GM19351 (cell line): ENCODE measurements around the gene CPNE4.
"Not testable (repeated sequence)": the region's sequence is repeated elsewhere in the genome, so short reads cannot be mapped to it uniquely, and the experiment has no call there.

ENCODE experiments used
- ATAC-seq: cut with Tn5 transposase; IDR thresholded peaks from one replicate; pipeline ENCODE4 v1.9.1; 2021; ENCODE audit warnings: mild to moderate bottlenecking, moderate library complexity; ENCODE audit not compliant: unreplicated experiment

The CPNE4 gene

GRCh38 chr3:131963442-131963841 lies 71.4 kb downstream of the CPNE4 start:
- ATAC-seq: not testable (repeated sequence)

GRCh38 chr3:131962982-131963381 lies 71.8 kb downstream of the CPNE4 start:
- ATAC-seq: no peak

GRCh38 chr3:131960324-131960723 lies 74.5 kb downstream of the CPNE4 start:
- ATAC-seq: no peak

GRCh38 chr3:131957980-131958379 lies 76.8 kb downstream of the CPNE4 start:
- no peak for ATAC-seq

GRCh38 chr3:131957511-131957910 lies 77.3 kb downstream of the CPNE4 start:
- no peak for ATAC-seq

GRCh38 chr3:131948806-131949205 lies 86.0 kb downstream of the CPNE4 start:
- ATAC-seq: no peak

GRCh38 chr3:131944676-131945075 lies 90.1 kb downstream of the CPNE4 start:
- no peak for ATAC-seq

- no peak for ATAC-seq
Measured at GRCh38 chr3:131933665-131934064, 101.1 kb downstream of the CPNE4 start.

- no peak for ATAC-seq
Measured at GRCh38 chr3:131928593-131928992, 106.2 kb downstream of the CPNE4 start.

- no peak for ATAC-seq
Measured at GRCh38 chr3:131925571-131925970, 109.2 kb downstream of the CPNE4 start.

GRCh38 chr3:131922356-131922755 lies 112.5 kb downstream of the CPNE4 start:
- no peak for ATAC-seq

- no peak for ATAC-seq
Measured at GRCh38 chr3:131917006-131917405, 117.8 kb downstream of the CPNE4 start.

GRCh38 chr3:131914090-131914691 lies 120.6 kb downstream of the CPNE4 start:
- ATAC-seq: no peak

- ATAC-seq: no peak
Measured at GRCh38 chr3:131912255-131912654, 122.6 kb downstream of the CPNE4 start.

- ATAC-seq: no peak
Measured at GRCh38 chr3:131907796-131908195, 127.0 kb downstream of the CPNE4 start.

- no peak for ATAC-seq
Measured at GRCh38 chr3:131903988-131904415, 130.8 kb downstream of the CPNE4 start.

- no peak for ATAC-seq
Measured at GRCh38 chr3:131901686-131902085, 133.1 kb downstream of the CPNE4 start.

- no peak for ATAC-seq
Measured at GRCh38 chr3:131900891-131901290, 133.9 kb downstream of the CPNE4 start.

GRCh38 chr3:131899021-131899420 lies 135.8 kb downstream of the CPNE4 start:
- no peak for ATAC-seq

GRCh38 chr3:131898346-131898745 lies 136.5 kb downstream of the CPNE4 start:
- no peak for ATAC-seq

- no peak for ATAC-seq
Measured at GRCh38 chr3:131896285-131896684, 138.5 kb downstream of the CPNE4 start.

- ATAC-seq: no peak
Measured at GRCh38 chr3:131895766-131896165, 139.0 kb downstream of the CPNE4 start.

GRCh38 chr3:131892331-131892730 lies 142.5 kb downstream of the CPNE4 start:
- ATAC-seq: no peak
